NOMO-1 treated with DMSO at 0.1 percent for 48 hours (cell line): Measurements from ENCODE around the gene HYDIN.
"Not testable (repeated sequence)": the region's sequence is repeated elsewhere in the genome, so short reads cannot be mapped to it uniquely, and the experiment has no call there.

Experiments used
- DNase-seq: peaks from one replicate; lab custom pipeline; 2025; ENCODE audit not compliant: unreplicated experiment; lab: John Stamatoyannopoulos, UW

The HYDIN gene

GRCh38 chr16:71009440-71010223 lies 220.9 kb downstream of the HYDIN start:
- DNase-seq = not testable (repeated sequence)

- DNase-seq = not testable (repeated sequence)
Observed at GRCh38 chr16:71006516-71006915, 224.0 kb downstream of the HYDIN start.

GRCh38 chr16:70999735-71000134 lies 230.8 kb downstream of the HYDIN start:
- peak; percentile 14 for DNase-seq

GRCh38 chr16:70995799-70996198 lies 234.7 kb downstream of the HYDIN start:
- DNase-seq = not testable (repeated sequence)

GRCh38 chr16:70992511-70992910 lies 238.0 kb downstream of the HYDIN start:
- DNase-seq = not testable (repeated sequence)

GRCh38 chr16:70987019-70987715 lies 243.4 kb downstream of the HYDIN start:
- not testable (repeated sequence) for DNase-seq

GRCh38 chr16:70984675-70985074 lies 245.8 kb downstream of the HYDIN start:
- DNase-seq = not testable (repeated sequence)

- DNase-seq = not testable (repeated sequence)
Observed at GRCh38 chr16:70968332-70968731, 262.2 kb downstream of the HYDIN start.

- DNase-seq = not testable (repeated sequence)
Observed at GRCh38 chr16:70960169-70960568, 270.4 kb downstream of the HYDIN start.

- DNase-seq = not testable (repeated sequence)
Observed at GRCh38 chr16:70954922-70955321, 275.6 kb downstream of the HYDIN start.

GRCh38 chr16:70953824-70954223 lies 276.7 kb downstream of the HYDIN start:
- not testable (repeated sequence) for DNase-seq

- not testable (repeated sequence) for DNase-seq
Observed at GRCh38 chr16:70943551-70943950, 287.0 kb downstream of the HYDIN start.

GRCh38 chr16:70939690-70940359 lies 290.7 kb downstream of the HYDIN start:
- not testable (repeated sequence) for DNase-seq

- not testable (repeated sequence) for DNase-seq
Observed at GRCh38 chr16:70936781-70937525, 293.6 kb downstream of the HYDIN start.

GRCh38 chr16:70935325-70935724 lies 295.2 kb downstream of the HYDIN start:
- not testable (repeated sequence) for DNase-seq

- not testable (repeated sequence) for DNase-seq
Observed at GRCh38 chr16:70933746-70934145, 296.8 kb downstream of the HYDIN start.

GRCh38 chr16:70930757-70931156 lies 299.8 kb downstream of the HYDIN start:
- not testable (repeated sequence) for DNase-seq

GRCh38 chr16:70922164-70922563 lies 308.4 kb downstream of the HYDIN start:
- not testable (repeated sequence) for DNase-seq

- not testable (repeated sequence) for DNase-seq
Observed at GRCh38 chr16:70920661-70921060, 309.9 kb downstream of the HYDIN start.

- not testable (repeated sequence) for DNase-seq
Observed at GRCh38 chr16:70888208-70888607, 342.3 kb downstream of the HYDIN start.

GRCh38 chr16:70884652-70885051 lies 345.9 kb downstream of the HYDIN start:
- DNase-seq = not testable (repeated sequence)
